Smooth muscle cell (in vitro differentiated cells): Measurements from ENCODE around the gene PRKCZ. TPM values are rescaled to one million over a fixed set of nuclear protein-coding genes. Genes with fewer than 3 reads are reported as not detected.

Source experiments
- DNase-seq: peaks from one replicate; lab custom pipeline; 2025; ENCODE audit not compliant: unreplicated experiment; lab: John Stamatoyannopoulos, UW
- H2AFZ ChIP-seq: fragments of 200-600 bp; sonication (generic); 2 replicates; pipeline ENCODE4 v1.6.0; 2016; ENCODE audit warnings: antibody characterized with exemption, low read depth, mild to moderate bottlenecking
- H3F3A ChIP-seq: fragments of 200-600 bp; sonication (generic); 2 replicates; pipeline ENCODE4 v1.6.0; 2017; ENCODE audit warnings: antibody characterized with exemption, low read depth
- H3K27ac ChIP-seq: fragments of 200-600 bp; sonication (generic); 2 replicates; pipeline ENCODE4 v1.5.1; 2016; ENCODE audit warnings: low read depth, mild to moderate bottlenecking
- H3K27me3 ChIP-seq: fragments of 200-600 bp; sonication (generic); 2 replicates; pipeline ENCODE4 v1.6.1; 2016; ENCODE audit warnings: low read depth, mild to moderate bottlenecking
- H3K36me3 ChIP-seq: fragments of 200-600 bp; sonication (generic); 2 replicates; pipeline ENCODE4 v1.5.1; 2016; ENCODE audit warnings: low read depth
- H3K4me1 ChIP-seq: fragments of 200-600 bp; sonication (generic); 2 replicates; pipeline ENCODE4 v1.5.1; 2016; ENCODE audit warnings: low read depth
- H3K4me2 ChIP-seq: fragments of 200-600 bp; sonication (generic); 2 replicates; pipeline ENCODE4 v1.6.0; 2016; ENCODE audit warnings: mild to moderate bottlenecking
- H3K4me3 ChIP-seq: fragments of 200-600 bp; sonication (generic); 2 replicates; pipeline ENCODE4 v1.5.1; 2016; ENCODE audit warnings: mild to moderate bottlenecking
- H3K79me2 ChIP-seq: fragments of 200-600 bp; sonication (generic); 2 replicates; pipeline ENCODE4 v1.6.0; 2016; ENCODE audit warnings: low read depth, mild to moderate bottlenecking
- H3K9ac ChIP-seq: fragments of 200-600 bp; sonication (generic); 2 replicates; pipeline ENCODE4 v1.6.0; 2016; ENCODE audit warnings: low read depth
- H3K9me3 ChIP-seq: fragments of 200-600 bp; sonication (generic); replicated peaks from 2 replicates; pipeline ENCODE4 v1.5.1; 2016; ENCODE audit warnings: low read depth
- H4K20me1 ChIP-seq: fragments of 200-600 bp; sonication (generic); 2 replicates; pipeline ENCODE4 v1.6.0; 2016; ENCODE audit warnings: low read depth
- CTCF ChIP-seq: fragments of 200-600 bp; sonication (generic); IDR thresholded peaks from 2 replicates; pipeline ENCODE4 v1.5.1; 2017; ENCODE audit warnings: borderline replicate concordance, mild to moderate bottlenecking, antibody characterized with exemption; ENCODE audit not compliant: insufficient read depth, poor library complexity, severe bottlenecking
- WGBS: methylation state at CpG from one replicate; pipeline ENCODE4 v1.1.7; 2016; ENCODE audit warnings: low lambda C conversion rate; 5-methylcytosine and 5-hydroxymethylcytosine counted together
- polyA plus RNA-seq: library from polyadenylated mRNA; unstranded; fragments of >200 nt; fragmentation: Nextera tagmentation; extraction: Ambion mirVana; gene quantifications from 2 replicates; pipeline ENCODE4 v1.2.1, GENCODE V29; 2016
- total RNA-seq: library from RNA; depleted of rRNA; stranded (reverse); fragments of >200 nt; gene quantifications from 2 replicates; pipeline ENCODE4 v1.2.3, GENCODE V29; 2014

PRKCZ gene
- total and polyA plus RNA-seq, 2 experiments from 2014 or later = 5.8 to 10.3 TPM

- Histone ChIP-seq H2AFZ (no peak overlapping the region), H3F3A (no peaks in the 10 kb centered on the region), H3K9ac (no peak overlapping the region), H3K4me3 (no peak overlapping the region), H3K79me2 (no peaks in the 10 kb centered on the region), H3K36me3 (no peaks in the 10 kb centered on the region), H3K4me2 (no peak overlapping the region), H4K20me1 (no peaks in the 10 kb centered on the region), H3K4me1 (no peaks in the 10 kb centered on the region), H3K27me3 (no peaks in the 10 kb centered on the region), H3K9me3 (no peaks in the 10 kb centered on the region), H3K27ac (no peak overlapping the region)
- WGBS = 93% methylated on average over 41 of the region's 42 CpGs
- no peak for DNase-seq
- TF ChIP-seq CTCF = no peak
Measured at GRCh38 chr1:2030076-2030871, 19.9 kb upstream of the PRKCZ start.

DNA sequence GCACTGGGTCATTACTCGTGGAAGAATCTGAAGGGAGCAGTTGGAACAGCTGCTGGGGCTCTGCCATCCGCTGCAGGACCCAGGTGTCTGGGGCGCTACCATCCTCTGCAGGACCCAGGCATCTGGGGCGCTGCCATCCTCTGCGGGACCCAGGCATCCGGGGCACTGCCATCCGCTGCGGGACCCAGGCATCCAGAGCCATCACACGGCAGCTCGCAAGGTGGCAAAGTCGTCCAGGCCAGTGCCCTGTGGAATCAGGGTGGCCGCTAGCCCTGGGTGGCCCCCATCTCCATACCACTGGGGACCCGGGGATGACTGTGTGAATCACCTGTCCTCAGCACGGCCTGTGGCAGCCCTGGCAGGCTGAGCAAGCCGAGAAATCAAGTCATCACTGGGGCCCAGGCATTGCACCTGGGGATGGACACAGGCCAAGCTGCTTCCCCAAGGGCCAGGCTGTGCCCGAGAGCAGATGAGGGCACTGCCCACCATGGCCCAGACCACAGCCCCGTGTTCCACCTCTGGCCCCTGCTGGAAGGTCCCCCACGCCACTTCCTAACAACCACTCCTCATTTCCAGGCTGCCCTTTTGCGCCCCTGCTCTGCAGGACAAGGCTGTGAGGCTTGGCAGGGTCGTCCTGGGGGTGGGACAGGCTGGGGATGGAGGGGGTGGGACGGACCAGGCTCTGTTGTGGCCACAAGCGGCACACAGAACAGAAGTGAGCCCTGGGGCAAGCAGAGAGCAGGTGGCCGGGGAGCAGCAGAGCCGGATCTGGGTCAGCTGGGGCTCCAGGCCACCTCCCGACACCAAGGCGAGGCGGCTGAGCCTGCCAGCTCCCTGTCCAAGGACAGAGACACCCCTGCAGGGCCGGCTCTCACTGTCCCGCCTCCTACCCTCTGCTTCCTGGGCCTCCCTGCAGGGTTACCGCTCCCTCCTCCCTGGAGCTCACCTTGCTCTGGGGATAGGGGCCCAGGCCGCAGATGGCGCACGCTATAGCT lies 18.4 kb upstream of the PRKCZ start:
- Histone ChIP-seq H3K27ac (no peak overlapping the region), H3K36me3 (no peaks in the 10 kb centered on the region), H3K79me2 (no peaks in the 10 kb centered on the region), H3K4me1 (no peaks in the 10 kb centered on the region), H3K9me3 (no peaks in the 10 kb centered on the region), H3K9ac (no peak overlapping the region), H3F3A (no peaks in the 10 kb centered on the region), H3K27me3 (no peaks in the 10 kb centered on the region), H4K20me1 (no peaks in the 10 kb centered on the region), H2AFZ (no peak overlapping the region), H3K4me2 (no peak overlapping the region), H3K4me3 (no peak overlapping the region)
- TF ChIP-seq CTCF = no peak
- DNase-seq = no peak
- 85% methylated on average over 33 of the region's 33 CpGs for WGBS

DNA sequence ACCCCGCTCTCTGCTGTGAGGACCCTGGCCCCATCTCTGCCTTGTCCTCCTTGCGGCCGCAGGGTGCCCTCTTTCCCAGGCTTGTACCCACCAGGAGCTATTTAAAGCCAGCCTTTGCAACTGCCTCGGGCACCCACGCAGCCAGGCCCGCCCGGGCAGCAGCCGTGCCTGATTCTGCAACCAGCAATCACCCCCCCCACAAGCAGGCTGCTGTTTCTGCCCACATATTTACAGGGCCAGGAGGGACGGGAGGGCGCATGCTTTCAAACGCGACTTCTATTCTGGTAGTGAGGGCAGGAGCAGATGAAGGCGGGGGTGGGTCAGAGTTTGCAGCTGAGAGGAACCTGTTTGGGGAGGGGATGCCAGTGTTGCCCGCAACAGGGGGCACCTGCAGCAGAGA lies 17.5 kb upstream of the PRKCZ start:
- DNase-seq = no peak
- H3K4me3 ChIP-seq = no peak overlapping the region
- no peaks in the 10 kb centered on the region for H3K36me3 ChIP-seq
- no peaks in the 10 kb centered on the region for H4K20me1 ChIP-seq
- no peaks in the 10 kb centered on the region for H3K4me1 ChIP-seq
- no peaks in the 10 kb centered on the region for H3K27me3 ChIP-seq
- no peak overlapping the region for H3K27ac ChIP-seq
- no peak overlapping the region for H3K9ac ChIP-seq
- TF ChIP-seq CTCF = no peak
- no peaks in the 10 kb centered on the region for H3F3A ChIP-seq
- WGBS = 89% methylated on average over 14 of the region's 14 CpGs
- no peaks in the 10 kb centered on the region for H3K79me2 ChIP-seq
- no peak overlapping the region for H3K4me2 ChIP-seq
- no peak overlapping the region for H2AFZ ChIP-seq
- H3K9me3 ChIP-seq = no peaks in the 10 kb centered on the region
